SH-SY5Y (cell line): ENCODE data around the gene EBI3.

Experiments used
- GATA2 ChIP-seq: IDR thresholded peaks from 2 replicates; pipeline ENCODE4 v1.6.1; 2011; ENCODE audit warnings: mild to moderate bottlenecking, low read depth, low read length
- GATA3 ChIP-seq: IDR thresholded peaks from 2 replicates; pipeline ENCODE4 v1.6.1; 2011; ENCODE audit warnings: low read depth, mild to moderate bottlenecking, low read length, moderate library complexity

The EBI3 gene

GRCh38 chr19:4279267-4279529 lies 49.9 kb downstream of the EBI3 start:
- no peak for TF ChIP-seq GATA2

DNA sequence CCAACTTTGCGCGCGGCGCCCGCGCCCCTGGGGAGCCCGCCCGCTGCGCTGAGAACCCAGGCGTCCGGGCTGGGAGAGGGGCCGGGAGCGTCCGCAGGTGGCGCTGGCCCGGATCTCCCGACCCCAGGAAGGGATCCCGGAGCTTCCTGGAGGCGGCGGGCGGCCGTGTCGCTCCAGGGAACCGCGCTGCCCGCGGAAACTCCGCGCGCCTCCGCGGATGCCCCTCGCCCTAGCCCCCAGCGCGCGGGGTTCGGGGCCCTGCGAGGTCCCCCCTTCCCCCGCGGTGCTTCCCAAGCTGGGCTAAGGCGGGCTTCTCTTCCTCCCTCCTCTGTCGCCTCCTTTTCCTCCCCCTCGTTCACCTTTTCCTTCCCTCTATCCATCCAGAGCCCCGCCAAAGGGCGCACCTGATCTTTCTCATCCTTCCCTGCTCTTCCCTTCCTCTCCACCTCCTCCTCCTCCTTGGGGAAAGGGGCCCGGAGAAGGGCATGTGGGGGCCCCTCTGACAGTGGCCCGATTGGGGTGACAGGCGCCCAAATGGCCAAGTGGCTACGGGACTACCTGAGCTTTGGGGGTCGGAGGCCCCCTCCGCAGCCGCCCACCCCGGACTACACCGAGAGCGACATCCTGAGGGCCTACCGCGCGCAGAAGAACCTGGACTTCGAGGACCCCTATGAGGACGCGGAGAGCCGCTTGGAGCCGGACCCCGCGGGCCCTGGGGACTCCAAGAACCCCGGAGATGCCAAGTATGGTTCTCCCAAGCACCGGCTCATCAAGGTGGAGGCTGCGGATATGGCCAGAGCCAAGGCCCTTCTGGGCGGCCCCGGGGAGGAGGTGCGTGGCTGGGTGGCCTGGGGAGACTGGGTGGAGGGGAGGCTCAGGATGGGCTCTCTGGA lies 50.5 kb downstream of the EBI3 start:
- no peak for TF ChIP-seq GATA2
- no peak for TF ChIP-seq GATA3

DNA sequence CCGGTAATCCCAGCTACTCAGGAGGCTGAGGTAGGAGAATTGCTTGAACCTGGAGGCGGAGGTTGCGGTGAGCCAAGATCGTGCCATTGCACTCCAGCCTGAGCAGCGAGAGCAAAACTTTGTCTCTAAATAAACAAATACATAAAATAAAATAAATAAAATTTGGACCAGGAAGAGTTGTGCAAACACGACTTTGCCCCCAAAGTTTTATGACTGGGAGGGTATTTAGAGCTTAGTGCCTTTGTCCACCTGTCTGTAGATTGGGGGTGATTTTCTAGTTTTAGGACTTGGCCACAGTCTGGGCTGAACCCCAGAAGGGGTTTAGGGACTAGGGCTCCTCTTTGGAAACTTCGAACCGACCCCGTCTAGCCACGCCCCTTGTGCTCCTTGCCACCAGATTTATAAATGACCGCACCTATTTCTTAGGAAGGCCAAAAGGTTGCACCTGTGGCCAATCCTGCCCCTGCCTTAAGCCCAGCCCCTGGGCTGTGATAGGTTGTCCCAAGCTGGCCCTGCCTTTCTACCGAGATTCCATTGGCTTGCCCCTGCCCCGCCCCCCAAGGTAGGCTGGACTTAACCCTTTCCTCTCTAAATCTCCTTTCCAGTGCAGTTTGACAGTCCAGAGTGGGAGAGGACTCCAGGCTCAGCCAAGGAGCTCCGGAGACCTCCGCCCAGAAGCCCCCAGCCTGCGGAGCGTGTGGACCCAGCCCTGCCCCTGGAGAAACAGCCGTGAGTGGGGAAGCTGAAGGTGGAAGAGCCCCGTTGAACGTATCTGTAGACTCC lies 55.0 kb downstream of the EBI3 start:
- TF ChIP-seq GATA3 (no peak), GATA2 (no peak)

DNA sequence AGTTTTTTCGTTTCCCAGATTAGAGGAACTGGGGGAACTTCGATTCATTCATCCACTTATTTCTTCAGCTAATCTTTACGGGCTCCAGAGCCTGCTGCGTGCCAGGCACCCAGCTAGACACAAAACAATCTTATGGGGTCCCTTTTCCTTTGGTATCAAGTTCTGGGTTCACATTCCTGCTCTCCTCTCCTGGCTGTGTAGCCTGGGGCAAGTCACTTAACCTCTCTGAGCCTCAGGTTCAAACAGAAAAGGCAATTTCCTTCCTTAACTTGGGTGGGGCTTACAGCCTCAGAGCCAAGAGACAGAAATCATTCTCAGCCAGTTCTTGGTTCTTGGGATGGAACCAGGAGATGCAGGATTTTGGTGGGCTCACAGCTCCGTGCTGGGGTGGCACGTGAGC lies 55.7 kb downstream of the EBI3 start:
- TF ChIP-seq GATA3 = no peak
- TF ChIP-seq GATA2 = no peak
